Endodermal cell (in vitro differentiated cells): ENCODE data around the gene SLC29A4. TPM values are rescaled to one million over a fixed set of nuclear protein-coding genes. Genes with fewer than 3 reads are reported as not detected.
"Not testable (repeated sequence)": the region's sequence is repeated elsewhere in the genome, so short reads cannot be mapped to it uniquely, and the experiment has no call there.

Experiments
- DNase-seq: peaks from one replicate; pipeline ENCODE4 v3.0.0-alpha.2; 2017
- H3K27ac ChIP-seq: 2 replicates; pipeline ENCODE4 v1.5.1; 2013; ENCODE audit warnings: mild to moderate bottlenecking, low read depth, low read length, moderate library complexity
- H3K27me3 ChIP-seq: 2 replicates; pipeline ENCODE4 v1.6.1; 2013; ENCODE audit warnings: mild to moderate bottlenecking, low read length, moderate library complexity; ENCODE audit not compliant: insufficient read depth, control insufficient read depth, poor library complexity, severe bottlenecking
- H3K36me3 ChIP-seq: 2 replicates; pipeline ENCODE4 v1.7.0; 2013; ENCODE audit warnings: mild to moderate bottlenecking, low read length, moderate library complexity; ENCODE audit not compliant: control insufficient read depth, insufficient read depth
- H3K4me1 ChIP-seq: one replicate; pipeline ENCODE4 v1.7.0; 2013; ENCODE audit warnings: low read length; ENCODE audit not compliant: control insufficient read depth, insufficient read depth
- H3K4me3 ChIP-seq: 2 replicates; pipeline ENCODE4 v1.5.1; 2013; ENCODE audit warnings: mild to moderate bottlenecking, low read length, moderate library complexity
- H3K9ac ChIP-seq: 2 replicates; pipeline ENCODE4 v1.6.1; 2013; ENCODE audit warnings: mild to moderate bottlenecking, low read length, moderate library complexity; ENCODE audit not compliant: poor library complexity, severe bottlenecking; ENCODE audit errors: extremely low read depth
- H3K9me3 ChIP-seq: 2 replicates; pipeline ENCODE4 v1.6.1; 2013; ENCODE audit warnings: mild to moderate bottlenecking, low read length, moderate library complexity; ENCODE audit not compliant: control insufficient read depth
- H3K27ac Mint-ChIP-seq: 2 replicates; pipeline ENCODE4 v1.8.0; 2020; ENCODE audit warnings: mixed read lengths
- H3K27me3 Mint-ChIP-seq: 2 replicates; pipeline ENCODE4 v1.8.0; 2021; ENCODE audit warnings: mild to moderate bottlenecking, mixed read lengths; ENCODE audit not compliant: insufficient read depth
- H3K36me3 Mint-ChIP-seq: 2 replicates; pipeline ENCODE4 v1.8.0; 2020; ENCODE audit warnings: low read depth, mixed read lengths
- H3K4me1 Mint-ChIP-seq: 2 replicates; pipeline ENCODE4 v1.8.0; 2020; ENCODE audit warnings: mixed read lengths
- H3K4me3 Mint-ChIP-seq: 2 replicates; pipeline ENCODE4 v1.8.0; 2020; ENCODE audit warnings: mild to moderate bottlenecking, moderate library complexity, mixed read lengths
- H3K9me3 Mint-ChIP-seq: 2 replicates; pipeline ENCODE4 v1.8.0; 2020; ENCODE audit warnings: mild to moderate bottlenecking, mixed read lengths
- WGBS, 2 experiments: methylation state at CpG; one replicate each; pipeline versions ENCODE4 v1.1.5 to v1.1.7; 2013; ENCODE audit warnings: missing lambda C conversion rate in 2 of 2, mixed read lengths in 1 of 2; ENCODE audit not compliant: insufficient coverage in 1 of 2, insufficient read length in 1 of 2; 5-methylcytosine and 5-hydroxymethylcytosine counted together
- total RNA-seq, 2 donors: library from RNA; stranded (reverse); fragmentation: NEBNext Ultra II Directional in 1 of 2; extraction: Animal tissue kit (Norgen Biotek cat#: 25700) in 1 of 2; gene quantifications; 2 replicates in 1 of 2; 3 replicates in 1 of 2; pipeline ENCODE4 v1.2.1, GENCODE V29; 2021
- TF ChIP-seq, protein P1 (sequence below): fragments of 200-600 bp; sonication (generic); conservative IDR thresholded peaks from 2 replicates; pipeline ENCODE4 v1.5.0; 2021; ENCODE audit warnings: antibody characterized with exemption, mild to moderate bottlenecking

Gene SLC29A4
- total RNA-seq, 2 donors from 2014 or later = 15.0 to 23.8 TPM

- no peak for DNase-seq
- WGBS, 2 experiments = 48 to 75% methylated on average over 11 to 20 of the region's 20 CpGs
- Histone ChIP-seq H3K36me3 (no peaks in the 10 kb centered on the region), H3K27ac (peak overlapping the region; percentile 83), H3K27me3 (no peaks in the 10 kb centered on the region), H3K9me3 (no peaks in the 10 kb centered on the region), H3K4me3 (no peak overlapping the region), H3K4me1 (no peaks in the 10 kb centered on the region), H3K9ac (no peak overlapping the region)
- no peak overlapping the region for H3K4me3 Mint-ChIP-seq
- H3K4me1 Mint-ChIP-seq = peaks cover 15% of the 10 kb centered on the region
- peaks cover 29% of the 10 kb centered on the region for H3K27me3 Mint-ChIP-seq
- H3K36me3 Mint-ChIP-seq = no peaks in the 10 kb centered on the region
- peaks cover 6% of the 10 kb centered on the region for H3K9me3 Mint-ChIP-seq
- TF ChIP-seq, protein P1, sequence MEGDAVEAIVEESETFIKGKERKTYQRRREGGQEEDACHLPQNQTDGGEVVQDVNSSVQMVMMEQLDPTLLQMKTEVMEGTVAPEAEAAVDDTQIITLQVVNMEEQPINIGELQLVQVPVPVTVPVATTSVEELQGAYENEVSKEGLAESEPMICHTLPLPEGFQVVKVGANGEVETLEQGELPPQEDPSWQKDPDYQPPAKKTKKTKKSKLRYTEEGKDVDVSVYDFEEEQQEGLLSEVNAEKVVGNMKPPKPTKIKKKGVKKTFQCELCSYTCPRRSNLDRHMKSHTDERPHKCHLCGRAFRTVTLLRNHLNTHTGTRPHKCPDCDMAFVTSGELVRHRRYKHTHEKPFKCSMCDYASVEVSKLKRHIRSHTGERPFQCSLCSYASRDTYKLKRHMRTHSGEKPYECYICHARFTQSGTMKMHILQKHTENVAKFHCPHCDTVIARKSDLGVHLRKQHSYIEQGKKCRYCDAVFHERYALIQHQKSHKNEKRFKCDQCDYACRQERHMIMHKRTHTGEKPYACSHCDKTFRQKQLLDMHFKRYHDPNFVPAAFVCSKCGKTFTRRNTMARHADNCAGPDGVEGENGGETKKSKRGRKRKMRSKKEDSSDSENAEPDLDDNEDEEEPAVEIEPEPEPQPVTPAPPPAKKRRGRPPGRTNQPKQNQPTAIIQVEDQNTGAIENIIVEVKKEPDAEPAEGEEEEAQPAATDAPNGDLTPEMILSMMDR = no peak
- no peak overlapping the region for H3K27ac Mint-ChIP-seq
Measured at GRCh38 chr7:5266191-5267028, 16.3 kb upstream of the SLC29A4 start.

GRCh38 chr7:5267829-5268228, 14.9 kb upstream of the SLC29A4 start:
- not testable (repeated sequence) for H3K36me3 ChIP-seq, H3K36me3 Mint-ChIP-seq, H3K9me3 Mint-ChIP-seq, H3K9ac ChIP-seq, H3K4me3 ChIP-seq, DNase-seq, H3K27ac Mint-ChIP-seq, H3K9me3 ChIP-seq, H3K4me1 ChIP-seq, H3K4me3 Mint-ChIP-seq, H3K27me3 ChIP-seq, H3K27ac ChIP-seq
- Mint-ChIP-seq H3K4me1 (peaks cover 11% of the 10 kb centered on the region), H3K27me3 (peaks cover 38% of the 10 kb centered on the region)
- WGBS, 2 experiments = 94 to 100% methylated on average over 6 to 8 of the region's 8 CpGs

- 82 to 94% methylated on average over 5 to 12 of the region's 12 CpGs for WGBS, 2 experiments
- not testable (repeated sequence) for H3K4me3 ChIP-seq, DNase-seq, H3K27me3 ChIP-seq, H3K4me1 ChIP-seq, H3K27ac Mint-ChIP-seq, H3K27ac ChIP-seq, H3K36me3 Mint-ChIP-seq, H3K9me3 ChIP-seq, H3K4me3 Mint-ChIP-seq, H3K9ac ChIP-seq, H3K4me1 Mint-ChIP-seq, H3K9me3 Mint-ChIP-seq, H3K36me3 ChIP-seq
- H3K27me3 Mint-ChIP-seq = peaks cover 43% of the 10 kb centered on the region
Measured at GRCh38 chr7:5269992-5270657, 12.6 kb upstream of the SLC29A4 start.

- peak overlapping the region; percentile 50 for H3K27ac Mint-ChIP-seq
Measured at GRCh38 chr7:5270788-5271187, 12.0 kb upstream of the SLC29A4 start.

DNA sequence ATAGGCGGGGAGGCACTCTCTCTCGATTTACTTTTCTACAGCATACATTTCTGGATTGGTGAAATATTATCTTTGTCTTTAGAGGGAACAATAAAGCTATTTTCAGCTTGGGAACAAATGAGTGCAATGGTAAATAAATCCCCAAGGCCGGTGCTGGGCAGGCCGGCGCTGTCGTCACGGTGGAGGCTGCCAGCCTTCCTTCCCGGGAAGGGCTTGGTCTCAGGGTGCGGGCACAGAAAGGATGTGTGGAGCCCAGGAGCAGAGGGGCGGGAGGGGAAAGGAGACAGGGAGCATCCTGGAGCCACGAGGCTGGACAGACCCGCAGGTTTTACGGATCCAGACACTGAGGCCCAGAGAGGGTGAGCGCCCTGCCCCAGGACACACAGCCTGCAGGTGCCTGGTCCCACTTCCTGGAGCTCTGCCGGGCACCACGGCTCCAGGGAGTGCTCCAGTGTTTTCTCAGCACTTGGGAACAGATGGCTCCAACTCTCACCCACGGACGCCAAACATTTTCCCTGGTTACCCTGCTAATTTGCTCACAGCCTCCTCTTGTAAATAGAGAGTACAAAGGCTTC, 8.8 kb upstream of the SLC29A4 start:
- 87 to 90% methylated on average over 10 to 17 of the region's 18 CpGs for WGBS, 2 experiments
- H3K4me3 Mint-ChIP-seq, H3K36me3 Mint-ChIP-seq, H3K27me3 ChIP-seq, H3K9ac ChIP-seq, H3K36me3 ChIP-seq, H3K27ac ChIP-seq, H3K4me1 Mint-ChIP-seq, DNase-seq, H3K4me3 ChIP-seq, H3K9me3 Mint-ChIP-seq, H3K27ac Mint-ChIP-seq, H3K4me1 ChIP-seq, H3K9me3 ChIP-seq: not testable (repeated sequence)
- H3K27me3 Mint-ChIP-seq = peaks cover 39% of the 10 kb centered on the region

More at GRCh38 chr7:5270788-5271187, 12.0 kb upstream of the SLC29A4 start:
- Mint-ChIP-seq H3K9me3 (peaks cover 6% of the 10 kb centered on the region), H3K27me3 (peaks cover 43% of the 10 kb centered on the region), H3K4me1 (peaks cover 6% of the 10 kb centered on the region), H3K36me3 (no peaks in the 10 kb centered on the region), H3K4me3 (no peak overlapping the region)
- Histone ChIP-seq H3K4me3 (no peak overlapping the region), H3K9me3 (no peaks in the 10 kb centered on the region), H3K4me1 (no peaks in the 10 kb centered on the region), H3K9ac (no peak overlapping the region), H3K36me3 (no peaks in the 10 kb centered on the region), H3K27ac (no peak overlapping the region), H3K27me3 (no peaks in the 10 kb centered on the region)
- TF ChIP-seq, protein P1 = no peak
- 16 to 37% methylated on average over 3 to 6 of the region's 6 CpGs for WGBS, 2 experiments
- DNase-seq = no peak
